Liver (tissue), 9 donors: Measurements from ENCODE around the gene JPH3. TPM values are rescaled to one million over a fixed set of nuclear protein-coding genes. Genes with fewer than 3 reads are reported as not detected.

Experiments
- DNase-seq: peaks from one replicate; pipeline ENCODE4 v3.0.0-alpha.2; 2017; ENCODE audit warnings: low spot score
- H3K27ac ChIP-seq, 2 donors: one replicate each; pipeline ENCODE4 v1.7.0; 2013; ENCODE audit warnings: inconsistent platforms in 2 of 2, low read length in 2 of 2, control low read depth in 1 of 2, low read depth in 1 of 2, mild to moderate bottlenecking in 1 of 2
- H3K27me3 ChIP-seq, 4 donors: one replicate each; pipeline versions ENCODE4 v1.6.1 to v1.7.0; 2013; ENCODE audit warnings: low read length in 3 of 4, inconsistent platforms in 1 of 4, mild to moderate bottlenecking in 1 of 4, moderate library complexity in 1 of 4; ENCODE audit not compliant: control insufficient read depth in 4 of 4, insufficient read depth in 4 of 4
- H3K36me3 ChIP-seq, 4 donors: one replicate each; pipeline versions ENCODE4 v1.6.1 to v1.7.0; 2013; ENCODE audit warnings: low read length in 3 of 4, mild to moderate bottlenecking in 3 of 4, low read depth in 1 of 4, moderate library complexity in 1 of 4; ENCODE audit not compliant: control insufficient read depth in 4 of 4, insufficient read depth in 3 of 4
- H3K4me1 ChIP-seq, 4 donors: one replicate each; pipeline versions ENCODE4 v1.6.1 to v1.7.0; 2013; ENCODE audit warnings: low read length in 3 of 4, mild to moderate bottlenecking in 3 of 4, moderate library complexity in 1 of 4; ENCODE audit not compliant: control insufficient read depth in 4 of 4, insufficient read depth in 4 of 4
- H3K4me3 ChIP-seq, 3 donors: one replicate each; pipeline versions ENCODE4 v1.6.1 to v1.7.0; 2013; ENCODE audit warnings: low read length in 3 of 3, control low read depth in 1 of 3, low read depth in 1 of 3, mild to moderate bottlenecking in 1 of 3
- H3K9ac ChIP-seq, 2 donors: one replicate each; pipeline ENCODE4 v1.7.0; 2013; ENCODE audit warnings: low read length in 2 of 2, mild to moderate bottlenecking in 2 of 2, moderate library complexity in 2 of 2, control low read depth in 1 of 2, low read depth in 1 of 2
- H3K9me3 ChIP-seq, 4 donors: one replicate each; pipeline versions ENCODE4 v1.6.1 to v1.7.0; 2013; ENCODE audit warnings: low read length in 3 of 4; ENCODE audit not compliant: control insufficient read depth in 4 of 4
- EGR1 ChIP-seq, 2 donors: IDR thresholded peaks; 2 replicates each; pipeline ENCODE4 v1.6.1; 2016 to 2018; ENCODE audit warnings: antibody characterized with exemption in 2 of 2, low read depth in 2 of 2
- FOXA1 ChIP-seq: IDR thresholded peaks from 2 replicates; pipeline ENCODE4 v1.6.1; 2016; ENCODE audit warnings: antibody characterized with exemption
- GABPA ChIP-seq, 2 donors: IDR thresholded peaks in 1 of 2; conservative IDR thresholded peaks in 1 of 2; 2 replicates each; pipeline ENCODE4 v1.6.1; 2016; ENCODE audit warnings: antibody characterized with exemption in 2 of 2, mild to moderate bottlenecking in 1 of 2, moderate library complexity in 1 of 2
- HNF4A ChIP-seq, 2 donors: conservative IDR thresholded peaks; 2 replicates each; pipeline ENCODE4 v1.6.1; 2016; ENCODE audit warnings: antibody characterized with exemption in 2 of 2, mild to moderate bottlenecking in 2 of 2
- HNF4G ChIP-seq: IDR thresholded peaks from 2 replicates; pipeline ENCODE4 v1.6.1; 2016; ENCODE audit warnings: antibody characterized with exemption
- JUND ChIP-seq, 2 donors: IDR thresholded peaks; 2 replicates each; pipeline ENCODE4 v1.6.1; 2016; ENCODE audit warnings: antibody characterized with exemption in 2 of 2
- NR2F2 ChIP-seq: IDR thresholded peaks from 2 replicates; pipeline ENCODE4 v1.6.1; 2016; ENCODE audit warnings: antibody characterized with exemption
- RAD21 ChIP-seq, 2 donors: IDR thresholded peaks; 2 replicates each; pipeline ENCODE4 v1.6.1; 2016; ENCODE audit warnings: antibody characterized with exemption in 2 of 2, mild to moderate bottlenecking in 2 of 2
- RXRA ChIP-seq, 2 donors: IDR thresholded peaks; 2 replicates each; pipeline ENCODE4 v1.6.1; 2017 to 2018; ENCODE audit warnings: antibody characterized with exemption in 2 of 2, mild to moderate bottlenecking in 1 of 2
- SP1 ChIP-seq: IDR thresholded peaks from 2 replicates; pipeline ENCODE4 v1.6.1; 2018; ENCODE audit warnings: antibody characterized with exemption, mild to moderate bottlenecking
- TAF1 ChIP-seq: conservative IDR thresholded peaks from 2 replicates; pipeline ENCODE4 v1.6.1; 2016; ENCODE audit warnings: antibody characterized with exemption, mild to moderate bottlenecking
- YY1 ChIP-seq: IDR thresholded peaks from 2 replicates; pipeline ENCODE4 v1.6.1; 2016; ENCODE audit warnings: antibody characterized with exemption, mild to moderate bottlenecking
- WGBS: extraction: QIAGEN DNeasy Blood & Tissue Kit; methylation state at CpG from one replicate; pipeline ENCODE4 v1.1.7; 2013; 5-methylcytosine and 5-hydroxymethylcytosine counted together
- polyA plus RNA-seq, 2 donors: library from polyadenylated mRNA; stranded (reverse) in 1 of 2; unstranded in 1 of 2; fragments of 200-250 nt in 1 of 2; fragments of >200 nt in 1 of 2; fragmentation: Nextera tagmentation in 1 of 2; extraction: Ambion mirVana in 1 of 2; gene quantifications; one replicate each; pipeline versions ENCODE4 v1.2.1 to v1.2.3, GENCODE V29; 2013 to 2015
- total RNA-seq, 2 donors: library from RNA; depleted of rRNA; stranded (reverse); fragments of >200 nt; gene quantifications; one replicate each; pipeline ENCODE4 v1.2.3, GENCODE V29; 2014
- TF ChIP-seq, protein P1 (sequence below): IDR thresholded peaks from 2 replicates; pipeline ENCODE4 v1.6.1; 2016; ENCODE audit warnings: antibody characterized with exemption
- TF ChIP-seq, protein P2 (sequence below): IDR thresholded peaks from 2 replicates; pipeline ENCODE4 v1.6.1; 2016; ENCODE audit warnings: antibody characterized with exemption
- TF ChIP-seq, protein P3 (sequence below): IDR thresholded peaks from 2 replicates; pipeline ENCODE4 v1.6.1; 2016; ENCODE audit warnings: antibody characterized with exemption, mild to moderate bottlenecking
- donor health status: healthy.
- donor health status: healthy.
- donor health status: healthy.
- donor health status: healthy.
- donor health status: healthy.

JPH3 gene
- total and polyA plus RNA-seq, 4 donors = under 0.01 to 0.09 (median 0.04) TPM

DNA sequence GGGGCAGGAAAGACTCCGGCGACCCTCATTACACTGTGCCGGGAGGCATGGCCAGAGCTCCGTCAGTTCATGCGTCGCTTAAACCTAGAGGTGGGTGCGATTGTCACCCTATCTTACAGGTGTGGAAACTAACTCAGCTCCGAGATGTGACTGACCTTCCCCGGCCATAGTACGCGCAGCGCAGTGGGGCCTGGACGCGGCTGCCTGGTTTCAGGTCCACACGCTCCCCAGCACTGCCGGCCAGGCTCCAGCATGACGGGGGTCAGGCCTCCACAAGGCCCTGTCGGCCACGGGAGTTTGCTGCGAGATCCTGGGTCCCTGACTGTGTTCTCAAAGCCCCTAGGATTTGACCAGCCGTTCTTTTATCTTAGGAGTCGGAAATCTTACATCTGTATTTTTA, 34.4 kb downstream of the JPH3 start:
- Histone ChIP-seq H3K9ac (no peak overlapping the region), H3K27ac (no peak overlapping the region), H3K9me3 (no peaks in the 10 kb centered on the region), H3K36me3 (no peaks in the 10 kb centered on the region), H3K4me3 (no peak overlapping the region), H3K4me1 (peaks cover 2 to 15% (median 12%) of the 10 kb centered on the region in 4 donors), H3K27me3 (peaks cover 0 to 2% (median under 1%) of the 10 kb centered on the region in 4 donors)
- 85% methylated on average over 22 of the region's 22 CpGs for WGBS
- no peak for DNase-seq
- TF ChIP-seq, protein P1, sequence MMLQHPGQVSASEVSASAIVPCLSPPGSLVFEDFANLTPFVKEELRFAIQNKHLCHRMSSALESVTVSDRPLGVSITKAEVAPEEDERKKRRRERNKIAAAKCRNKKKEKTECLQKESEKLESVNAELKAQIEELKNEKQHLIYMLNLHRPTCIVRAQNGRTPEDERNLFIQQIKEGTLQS = no peak
- TF ChIP-seq GABPA (IDR thresholded peaks at IDR 0.05 in 1 of 2, conservative IDR thresholded peaks at IDR 0.05 in 1 of 2) (no peak), RXRA (IDR thresholded peaks at IDR 0.05) (no peak), JUND (IDR thresholded peaks at IDR 0.05) (no peak), YY1 (no peak), HNF4G (no peak), RAD21 (IDR thresholded peaks at IDR 0.05) (no peak), EGR1 (IDR thresholded peaks at IDR 0.05; ENCODE audit: low read depth in 2 of 2) (no peak), TAF1 (no peak), FOXA1 (no peak)
- TF ChIP-seq, protein P2, sequence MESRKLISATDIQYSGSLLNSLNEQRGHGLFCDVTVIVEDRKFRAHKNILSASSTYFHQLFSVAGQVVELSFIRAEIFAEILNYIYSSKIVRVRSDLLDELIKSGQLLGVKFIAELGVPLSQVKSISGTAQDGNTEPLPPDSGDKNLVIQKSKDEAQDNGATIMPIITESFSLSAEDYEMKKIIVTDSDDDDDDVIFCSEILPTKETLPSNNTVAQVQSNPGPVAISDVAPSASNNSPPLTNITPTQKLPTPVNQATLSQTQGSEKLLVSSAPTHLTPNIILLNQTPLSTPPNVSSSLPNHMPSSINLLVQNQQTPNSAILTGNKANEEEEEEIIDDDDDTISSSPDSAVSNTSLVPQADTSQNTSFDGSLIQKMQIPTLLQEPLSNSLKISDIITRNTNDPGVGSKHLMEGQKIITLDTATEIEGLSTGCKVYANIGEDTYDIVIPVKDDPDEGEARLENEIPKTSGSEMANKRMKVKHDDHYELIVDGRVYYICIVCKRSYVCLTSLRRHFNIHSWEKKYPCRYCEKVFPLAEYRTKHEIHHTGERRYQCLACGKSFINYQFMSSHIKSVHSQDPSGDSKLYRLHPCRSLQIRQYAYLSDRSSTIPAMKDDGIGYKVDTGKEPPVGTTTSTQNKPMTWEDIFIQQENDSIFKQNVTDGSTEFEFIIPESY = no peak

DNA sequence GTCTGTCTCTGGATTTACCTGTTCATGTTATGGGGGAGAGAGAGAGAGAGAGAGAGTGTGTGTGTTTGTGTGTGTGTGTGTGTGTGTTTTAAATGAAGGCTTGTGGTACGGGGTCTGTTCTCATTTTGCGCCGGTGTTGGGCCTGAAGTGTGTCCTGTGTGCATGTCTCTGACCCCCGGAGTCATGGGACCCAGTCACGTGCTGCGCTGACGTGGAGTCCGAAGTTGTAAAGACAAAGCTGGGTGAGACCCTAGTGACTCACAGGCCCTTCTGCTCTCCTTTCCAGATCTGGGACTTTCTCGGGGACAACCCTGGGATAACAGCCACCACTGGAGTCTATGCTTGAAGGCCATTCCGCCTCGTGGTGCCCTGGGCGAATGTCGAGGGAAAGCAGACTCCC, 35.0 kb downstream of the JPH3 start:
- peaks cover 0 to 2% (median under 1%) of the 10 kb centered on the region in 4 donors for H3K27me3 ChIP-seq
- 93% methylated on average over 13 of the region's 13 CpGs for WGBS

More for the DNA sequence above, 35.0 kb downstream of the JPH3 start:
- TF ChIP-seq SP1 (no peak), TAF1 (no peak), FOXA1 (no peak), HNF4A (conservative IDR thresholded peaks at IDR 0.05) (no peak), NR2F2 (no peak), RXRA (IDR thresholded peaks at IDR 0.05) (no peak)
- TF ChIP-seq, protein P3, sequence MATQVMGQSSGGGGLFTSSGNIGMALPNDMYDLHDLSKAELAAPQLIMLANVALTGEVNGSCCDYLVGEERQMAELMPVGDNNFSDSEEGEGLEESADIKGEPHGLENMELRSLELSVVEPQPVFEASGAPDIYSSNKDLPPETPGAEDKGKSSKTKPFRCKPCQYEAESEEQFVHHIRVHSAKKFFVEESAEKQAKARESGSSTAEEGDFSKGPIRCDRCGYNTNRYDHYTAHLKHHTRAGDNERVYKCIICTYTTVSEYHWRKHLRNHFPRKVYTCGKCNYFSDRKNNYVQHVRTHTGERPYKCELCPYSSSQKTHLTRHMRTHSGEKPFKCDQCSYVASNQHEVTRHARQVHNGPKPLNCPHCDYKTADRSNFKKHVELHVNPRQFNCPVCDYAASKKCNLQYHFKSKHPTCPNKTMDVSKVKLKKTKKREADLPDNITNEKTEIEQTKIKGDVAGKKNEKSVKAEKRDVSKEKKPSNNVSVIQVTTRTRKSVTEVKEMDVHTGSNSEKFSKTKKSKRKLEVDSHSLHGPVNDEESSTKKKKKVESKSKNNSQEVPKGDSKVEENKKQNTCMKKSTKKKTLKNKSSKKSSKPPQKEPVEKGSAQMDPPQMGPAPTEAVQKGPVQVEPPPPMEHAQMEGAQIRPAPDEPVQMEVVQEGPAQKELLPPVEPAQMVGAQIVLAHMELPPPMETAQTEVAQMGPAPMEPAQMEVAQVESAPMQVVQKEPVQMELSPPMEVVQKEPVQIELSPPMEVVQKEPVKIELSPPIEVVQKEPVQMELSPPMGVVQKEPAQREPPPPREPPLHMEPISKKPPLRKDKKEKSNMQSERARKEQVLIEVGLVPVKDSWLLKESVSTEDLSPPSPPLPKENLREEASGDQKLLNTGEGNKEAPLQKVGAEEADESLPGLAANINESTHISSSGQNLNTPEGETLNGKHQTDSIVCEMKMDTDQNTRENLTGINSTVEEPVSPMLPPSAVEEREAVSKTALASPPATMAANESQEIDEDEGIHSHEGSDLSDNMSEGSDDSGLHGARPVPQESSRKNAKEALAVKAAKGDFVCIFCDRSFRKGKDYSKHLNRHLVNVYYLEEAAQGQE = no peak
- TF ChIP-seq, protein P2 = no peak
- Histone ChIP-seq H3K9ac (no peak overlapping the region), H3K27ac (no peak overlapping the region), H3K36me3 (no peaks in the 10 kb centered on the region), H3K9me3 (no peaks in the 10 kb centered on the region), H3K4me3 (no peak overlapping the region), H3K4me1 (peaks cover 2 to 15% (median 12%) of the 10 kb centered on the region in 4 donors)
- DNase-seq = no peak
